GM19438 (cell line): ENCODE measurements around the gene SGCE.

ENCODE experiments used
- ATAC-seq: cut with Tn5 transposase; IDR thresholded peaks from one replicate; pipeline ENCODE4 v1.9.1; 2021; ENCODE audit warnings: low read depth; ENCODE audit not compliant: unreplicated experiment

Gene SGCE

DNA sequence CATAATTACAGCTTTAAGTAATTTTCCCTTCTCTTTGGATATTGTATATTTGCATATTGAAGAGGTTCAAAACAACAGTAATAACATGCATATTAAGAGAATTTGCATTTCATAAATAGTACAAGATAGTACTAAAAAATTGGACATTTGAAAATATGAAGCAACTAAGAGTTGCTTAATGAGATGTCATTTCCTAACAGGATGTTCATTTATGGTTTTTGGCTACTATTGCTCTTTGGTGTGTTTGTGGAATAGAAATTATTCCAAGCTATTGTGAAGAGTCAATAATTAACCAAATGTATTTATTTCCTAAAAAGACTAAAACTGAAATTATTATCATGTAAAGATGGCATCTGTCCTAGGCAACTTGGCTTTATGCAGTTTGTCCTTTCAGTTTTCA, 4.1 kb upstream of the SGCE start:
- ATAC-seq, result no peak

DNA sequence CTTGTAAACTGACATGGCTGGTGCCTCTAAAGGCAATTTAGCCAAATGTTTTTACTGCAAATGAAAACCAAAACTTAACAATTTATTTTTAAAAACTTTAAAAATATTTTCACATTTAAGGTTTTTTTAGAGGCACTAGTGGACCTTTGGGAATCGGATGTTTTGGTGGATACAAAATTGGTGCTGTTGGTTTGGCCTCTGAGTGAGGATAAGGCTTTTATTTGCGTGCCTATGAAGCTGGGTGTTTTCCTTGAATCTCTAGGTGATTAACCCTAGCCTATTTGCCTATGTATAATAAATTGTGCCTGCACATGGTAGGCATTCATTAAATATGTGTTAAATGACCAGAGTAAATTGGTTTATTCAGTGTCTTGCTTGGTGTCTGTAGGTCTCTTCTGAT, 2.9 kb upstream of the SGCE start:
- no peak for ATAC-seq

DNA sequence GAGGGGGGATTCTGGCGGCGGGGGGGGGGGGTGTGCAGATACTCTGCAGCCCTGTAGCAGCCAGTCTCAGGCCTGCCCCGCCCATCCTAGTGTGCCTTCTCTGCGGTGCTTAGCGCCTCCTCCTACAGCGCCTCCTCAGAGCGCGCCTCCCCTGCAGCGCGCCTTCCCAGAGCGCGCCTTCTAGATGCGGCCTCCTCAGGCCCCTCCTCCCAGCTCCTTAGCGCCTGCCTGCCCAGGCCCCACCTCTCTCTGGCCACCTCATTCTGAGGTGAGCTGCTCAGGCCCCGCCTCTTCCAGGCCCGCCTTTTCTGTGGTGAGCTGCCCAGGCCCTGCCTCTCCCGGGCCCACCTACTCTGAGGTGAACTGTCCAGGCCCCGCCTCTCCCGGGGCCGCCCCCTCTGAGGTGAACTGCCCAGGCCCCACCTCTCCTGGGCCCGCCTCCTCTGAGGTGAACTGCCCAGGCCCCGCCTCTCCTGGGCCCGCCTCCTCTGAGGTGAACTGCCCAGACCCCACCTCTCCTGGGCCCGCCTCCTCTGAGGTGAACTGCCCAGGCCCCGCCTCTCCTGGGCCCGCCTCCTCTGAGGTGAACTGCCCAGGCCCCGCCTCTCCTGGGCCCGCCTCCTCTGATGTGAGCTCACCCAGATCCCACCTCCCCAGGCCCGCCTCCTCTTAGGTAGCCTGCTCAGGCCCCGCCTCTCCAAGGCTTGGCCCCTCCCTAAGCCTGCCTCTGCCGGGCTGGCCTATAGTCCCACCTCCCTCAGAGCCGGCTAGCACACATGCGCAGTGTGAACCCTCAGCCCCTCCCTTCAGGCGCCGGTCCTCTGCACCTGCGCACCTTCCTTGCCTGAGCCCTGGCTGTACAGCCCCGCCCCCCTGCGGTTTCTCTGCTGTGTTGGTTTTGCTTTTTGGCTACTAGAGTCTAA, 2.1 kb upstream of the SGCE start:
- peak; percentile 76 for ATAC-seq

DNA sequence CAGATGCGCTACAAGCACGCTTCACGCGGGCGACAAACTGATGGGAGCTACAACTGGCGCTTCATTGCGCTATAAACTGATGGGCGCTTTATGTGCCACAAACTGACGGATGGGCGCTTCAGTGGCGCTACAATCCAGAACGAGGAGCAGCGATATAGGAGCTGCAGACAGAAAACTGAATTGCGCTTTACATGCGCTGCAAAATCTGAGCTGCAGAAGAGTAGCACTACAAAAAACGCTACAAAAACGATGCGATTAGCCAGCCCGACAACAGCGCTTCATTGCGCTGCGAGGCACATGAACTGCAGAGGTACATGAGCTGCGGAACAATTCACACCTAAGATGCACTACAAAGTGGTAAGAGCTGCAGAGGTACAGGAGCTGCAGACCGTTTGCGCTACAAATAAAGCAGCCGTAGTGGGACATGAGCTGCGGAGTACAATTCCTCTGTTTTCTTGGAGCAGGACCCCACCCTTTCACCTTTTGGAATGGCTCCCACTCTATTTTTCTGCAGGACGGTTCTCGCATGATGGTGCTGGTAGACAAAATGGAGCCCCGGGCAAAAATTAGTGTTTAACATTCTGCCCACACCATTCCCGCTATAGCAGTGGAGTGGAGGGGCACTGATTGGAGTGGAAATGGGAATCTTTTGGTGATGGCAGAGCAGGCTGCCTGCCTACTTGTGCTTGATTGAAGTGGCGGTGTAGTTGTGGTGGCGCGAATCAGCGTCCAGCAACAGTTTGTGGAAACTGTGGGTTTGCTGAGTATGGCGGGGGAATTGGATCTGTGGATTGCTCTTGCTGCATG, 1.2 kb upstream of the SGCE start:
- no peak for ATAC-seq

DNA sequence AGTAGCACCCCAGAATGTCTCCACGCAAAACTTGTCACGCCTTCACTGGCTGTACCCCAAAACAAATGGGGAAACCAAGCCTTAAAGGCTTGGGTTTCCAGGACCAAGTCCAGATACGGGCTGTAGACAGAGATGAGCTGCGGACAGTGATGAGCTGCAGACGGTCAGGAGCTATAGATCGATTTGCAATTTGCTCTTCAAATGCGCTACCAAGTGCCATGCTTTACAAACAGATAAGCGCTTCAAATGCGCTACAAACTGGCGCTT, 658 bp upstream of the SGCE start:
- no peak for ATAC-seq

DNA sequence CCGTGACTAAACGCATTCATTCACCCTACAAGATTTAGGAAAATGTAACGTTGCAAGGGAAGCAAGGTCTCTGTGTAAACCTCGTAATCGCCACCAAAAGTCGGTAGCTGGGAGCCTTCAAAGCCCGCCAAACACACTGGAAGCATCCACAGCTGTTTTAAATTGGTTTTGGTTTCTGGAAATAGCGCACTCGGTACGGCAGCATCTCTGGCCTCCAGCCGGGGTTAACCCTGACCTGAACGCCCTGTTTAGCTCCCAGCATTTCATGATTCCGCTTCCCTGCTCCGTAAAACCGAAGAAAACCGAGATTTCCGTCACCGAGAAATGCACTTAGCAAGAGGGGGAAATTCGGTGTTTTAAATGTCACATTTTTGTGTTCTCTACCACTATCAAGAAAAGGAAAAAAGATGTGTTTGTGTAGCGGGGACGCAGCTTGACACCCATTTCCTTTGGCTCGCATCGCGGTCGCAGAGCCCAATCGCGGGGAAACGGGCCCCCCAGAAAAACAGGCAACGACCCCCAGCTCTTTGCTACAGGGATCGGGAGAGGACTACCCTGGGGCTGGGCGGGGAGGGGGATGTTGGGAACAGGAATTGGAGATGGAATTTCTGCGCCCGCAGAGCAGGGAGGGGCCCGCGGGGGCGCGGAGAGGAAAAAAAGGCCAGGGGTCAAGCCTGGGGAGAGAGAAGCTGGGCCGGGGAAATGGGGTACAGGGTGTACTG, 646 bp downstream of the SGCE start:
- ATAC-seq, result no peak

DNA sequence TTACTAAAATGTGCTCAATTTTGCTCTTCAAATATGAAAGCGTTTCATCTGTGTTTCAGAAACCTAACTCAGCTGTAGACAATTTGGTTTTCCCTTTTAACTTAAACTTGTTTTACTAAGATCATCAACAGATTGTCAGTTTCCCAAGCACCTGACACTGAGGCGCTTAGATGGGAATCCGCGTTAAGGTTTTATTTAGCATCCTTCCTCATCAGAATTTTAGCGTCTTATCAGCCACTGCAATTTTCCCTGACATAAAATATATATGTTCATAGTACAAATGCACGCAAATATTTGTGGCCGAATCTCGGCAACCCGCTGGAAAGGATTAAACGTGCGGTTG, 1.2 kb downstream of the SGCE start:
- no peak for ATAC-seq

DNA sequence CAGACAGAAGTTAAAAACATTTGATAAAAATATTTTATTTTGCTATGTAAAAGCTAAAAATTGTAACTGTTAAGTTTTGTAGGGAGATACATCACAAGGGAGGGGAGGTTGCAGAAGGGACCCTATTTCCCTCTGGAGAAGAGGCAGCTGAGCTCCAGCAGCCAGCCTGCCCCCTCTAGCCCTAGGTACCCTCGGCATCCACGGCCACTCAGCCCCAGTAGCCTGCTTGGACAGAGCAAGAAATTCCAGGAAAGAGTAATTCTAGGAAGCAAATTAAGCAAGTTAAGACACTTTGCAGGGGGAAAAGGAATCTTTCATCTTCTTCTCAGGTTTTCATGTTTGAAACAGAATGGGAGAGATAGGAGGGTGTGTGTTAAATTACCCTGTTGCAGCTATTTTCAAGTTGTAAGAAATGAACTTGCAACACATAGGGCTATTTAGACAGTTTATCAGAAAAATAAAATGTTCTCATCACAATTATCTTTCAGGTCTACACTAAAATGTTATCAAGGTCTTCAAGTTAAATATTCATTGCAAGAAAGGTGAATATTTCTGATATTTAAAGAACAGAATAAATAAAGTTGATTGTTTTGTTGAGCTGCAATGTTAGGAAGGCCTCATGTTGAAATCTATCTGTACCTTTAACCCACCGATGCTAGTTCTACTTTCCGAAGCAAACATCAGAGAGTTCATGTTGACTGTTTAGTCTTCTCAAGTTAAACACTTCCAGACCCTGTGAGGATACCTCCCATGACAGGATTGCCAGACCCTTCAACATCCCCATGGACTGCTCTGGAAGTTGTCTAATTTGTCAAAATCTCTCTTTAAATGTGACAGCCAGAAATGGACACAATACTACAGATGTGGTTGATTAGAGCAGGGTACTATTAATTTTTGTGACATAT, 5.5 kb downstream of the SGCE start:
- no peak for ATAC-seq

DNA sequence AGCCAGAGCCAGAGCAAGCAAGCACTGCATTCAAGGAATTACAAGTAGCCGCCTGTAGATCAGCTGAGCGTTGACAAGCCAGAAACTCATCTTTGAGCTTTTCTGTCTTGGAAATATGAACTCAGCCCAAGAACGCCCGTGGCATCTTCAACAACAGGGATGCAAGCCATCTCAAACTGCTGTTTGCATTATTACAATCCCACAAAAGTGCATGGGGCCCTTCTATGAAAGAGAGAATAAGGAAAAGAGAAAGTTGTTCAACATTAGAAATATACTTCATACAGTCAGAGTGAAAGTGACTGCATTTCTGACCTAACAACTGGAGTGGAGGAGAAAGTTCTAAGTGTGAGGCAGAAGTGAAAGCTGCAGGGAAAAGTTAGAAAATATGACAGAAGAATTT, 6.5 kb downstream of the SGCE start:
- ATAC-seq, result no peak

DNA sequence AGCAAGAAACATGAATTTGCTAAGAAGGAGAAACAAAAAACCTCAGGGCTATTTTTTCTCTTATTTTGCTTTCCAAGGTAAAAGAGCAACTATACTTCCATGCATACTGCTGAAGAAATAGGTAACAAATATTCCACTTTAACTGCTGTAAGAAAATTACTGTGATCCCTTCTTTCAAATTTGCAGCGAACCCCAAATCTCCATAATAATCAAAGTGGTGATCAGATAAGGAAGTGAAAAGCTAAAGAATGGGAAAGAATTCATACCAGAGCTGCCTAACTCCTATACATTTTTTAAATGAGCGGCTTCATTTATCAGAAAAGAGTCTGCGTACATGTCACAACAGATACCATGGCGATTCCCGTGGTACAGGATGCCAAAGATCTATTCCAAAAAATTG, 7.2 kb downstream of the SGCE start:
- ATAC-seq, result no peak

DNA sequence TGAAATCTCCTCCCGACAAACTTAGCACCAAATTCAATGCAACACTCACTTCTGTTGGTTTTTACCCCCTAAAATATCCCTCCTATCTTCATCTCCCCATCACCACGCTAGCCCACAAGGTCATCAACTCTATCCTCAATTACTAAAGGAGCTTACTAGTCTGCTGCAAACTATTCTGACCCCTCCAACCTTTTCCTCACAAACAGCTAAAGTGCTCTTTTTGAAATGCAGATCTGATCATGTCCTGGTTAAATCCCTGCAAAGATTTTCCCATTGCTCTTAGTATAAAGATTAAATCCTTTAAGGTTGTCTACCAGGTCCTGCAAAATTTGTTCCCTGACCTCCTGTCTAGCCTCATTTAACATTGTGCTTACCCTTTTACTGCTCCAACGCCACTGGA, 8.6 kb downstream of the SGCE start:
- ATAC-seq, result no peak

DNA sequence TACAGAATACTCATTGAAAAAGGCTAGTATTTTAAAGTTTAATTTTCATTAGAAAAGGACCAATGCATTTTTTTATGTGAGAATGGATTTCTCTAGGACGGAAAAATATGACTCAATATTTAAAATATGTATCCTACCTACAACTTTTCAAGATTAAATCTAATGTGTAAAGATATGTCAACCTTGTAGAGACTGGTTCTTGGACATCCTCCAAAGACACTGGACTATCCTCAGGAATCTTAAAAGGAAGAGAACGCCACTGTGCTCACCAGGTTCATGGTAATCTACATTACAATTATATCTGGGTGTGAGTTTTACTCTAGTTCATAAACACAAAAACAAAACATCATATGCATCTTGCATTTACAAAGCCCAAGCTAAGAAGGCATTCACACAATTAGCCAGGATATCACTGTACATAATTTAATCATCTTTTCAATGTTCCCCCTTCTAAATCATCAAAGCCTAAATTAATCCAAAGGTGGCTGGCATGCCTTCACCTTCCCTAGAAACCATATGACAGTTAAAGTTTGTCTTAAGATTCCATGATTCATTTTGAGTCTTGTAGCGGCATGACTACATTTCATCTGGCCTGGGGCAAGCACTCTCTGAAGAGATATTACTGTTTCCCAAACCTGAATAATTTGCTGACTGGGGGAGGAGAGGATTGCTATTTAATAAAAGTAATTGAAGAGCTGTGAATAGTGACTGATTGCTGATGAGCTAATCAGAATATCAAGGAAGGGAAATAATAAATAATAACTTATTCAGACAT, 12.0 kb downstream of the SGCE start:
- no peak for ATAC-seq

DNA sequence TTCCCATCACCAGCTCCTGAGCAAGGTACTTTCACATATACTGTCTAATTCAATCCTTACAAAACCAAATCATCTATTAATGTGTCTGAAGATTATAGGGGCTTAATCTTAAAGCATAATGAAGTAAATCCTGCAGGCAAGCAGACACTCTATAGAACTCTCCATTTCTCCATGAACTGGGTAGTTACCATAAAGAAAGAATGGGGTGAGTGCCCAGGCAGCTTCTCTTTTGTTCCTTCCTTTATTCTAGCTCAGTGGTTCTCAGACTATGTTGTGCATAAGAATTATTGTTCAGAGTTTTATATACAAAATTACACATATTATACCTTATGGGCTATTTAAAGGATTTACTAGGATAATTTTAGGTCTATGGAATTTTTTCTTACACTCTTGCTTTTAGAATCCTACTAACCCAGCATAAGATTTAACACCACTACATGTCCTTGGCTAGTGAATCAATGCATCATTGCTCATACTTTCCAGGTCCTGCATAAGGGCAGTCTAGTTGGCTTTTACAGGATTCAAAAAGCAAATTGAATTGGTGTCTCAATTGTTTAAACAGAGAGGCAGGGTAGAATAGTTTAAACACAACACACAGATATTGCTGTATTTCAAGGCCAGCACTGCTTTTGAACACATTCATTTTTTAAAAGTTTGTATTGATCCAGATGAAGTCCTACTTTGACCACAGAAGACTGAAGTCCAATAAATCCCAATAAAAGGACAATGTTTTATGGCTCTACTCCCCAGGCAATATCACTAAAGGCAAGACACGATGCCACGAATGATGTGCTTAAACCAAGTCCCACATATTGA, 12.9 kb downstream of the SGCE start:
- no peak for ATAC-seq

DNA sequence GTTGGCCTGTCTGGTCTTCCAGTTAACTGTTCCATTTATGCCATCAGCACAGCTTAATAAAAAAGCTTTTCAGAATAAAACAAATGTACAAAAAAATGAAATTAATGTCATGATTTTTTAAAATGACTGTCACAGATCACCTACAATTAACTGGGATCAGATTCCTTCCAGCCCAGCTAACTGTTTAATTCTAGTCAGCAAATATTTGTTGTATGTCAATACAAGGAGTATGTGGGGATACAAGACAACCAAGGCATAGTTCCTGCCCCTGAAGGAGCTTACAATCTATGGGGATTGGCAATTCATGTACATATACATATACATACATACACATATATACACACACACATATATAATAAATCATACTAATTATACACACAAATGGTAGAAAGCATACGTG, 16.5 kb downstream of the SGCE start:
- no peak for ATAC-seq

DNA sequence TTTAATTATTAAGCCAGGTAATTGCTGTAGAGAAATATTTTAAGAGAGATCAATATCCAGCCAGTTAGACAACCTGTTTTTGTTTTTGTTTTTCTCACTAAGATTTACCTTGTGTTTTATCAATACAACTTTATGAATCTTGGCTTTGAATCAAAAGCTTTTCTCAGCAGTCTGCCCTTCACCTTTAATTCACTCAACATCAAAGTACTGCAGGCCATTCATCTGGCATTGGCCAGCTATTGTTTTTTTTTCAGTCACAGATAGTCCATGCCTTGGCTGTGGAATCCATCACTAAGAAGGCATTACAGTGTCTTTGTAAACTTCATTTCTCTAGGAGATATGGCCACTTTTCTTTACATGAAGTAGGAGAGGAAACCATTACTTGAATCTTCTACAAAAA, 20.2 kb downstream of the SGCE start:
- no peak for ATAC-seq

DNA sequence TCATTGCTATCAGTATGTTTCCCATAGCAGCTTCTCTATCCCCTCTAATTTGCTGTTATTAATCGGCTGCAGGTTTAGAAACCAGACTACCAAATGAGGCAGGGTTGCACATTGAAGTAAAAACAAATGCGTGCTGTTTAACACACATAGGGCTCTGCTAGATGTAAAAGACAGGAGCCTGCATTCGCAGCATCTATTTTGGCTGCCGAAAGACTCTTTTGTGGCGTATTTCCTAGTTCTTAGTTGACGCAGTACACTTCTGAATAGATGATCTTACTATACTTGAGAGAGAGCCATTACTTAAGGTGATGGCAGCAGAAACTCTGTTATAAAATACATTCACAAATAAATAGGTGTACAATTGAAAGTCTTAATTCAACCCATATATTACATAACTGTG, 21.4 kb downstream of the SGCE start:
- no peak for ATAC-seq

DNA sequence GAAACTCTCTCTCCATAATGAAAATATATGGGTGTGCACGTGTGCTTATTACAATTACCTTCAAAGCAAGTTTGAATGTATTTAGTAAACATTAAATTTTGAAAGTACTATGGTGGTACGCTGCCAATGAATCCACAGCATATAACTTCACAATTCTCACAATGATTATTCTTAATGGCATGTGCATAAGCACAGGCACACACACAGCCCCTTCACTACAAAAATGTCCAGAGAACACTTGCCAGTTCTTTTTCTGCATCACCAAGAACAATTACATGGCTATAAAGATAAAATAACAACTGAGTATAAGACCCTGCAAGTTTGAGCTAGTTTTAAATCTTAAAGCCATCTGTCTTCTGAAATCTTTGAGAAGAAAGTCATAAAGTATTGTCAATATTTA, 22.2 kb downstream of the SGCE start:
- no peak for ATAC-seq

DNA sequence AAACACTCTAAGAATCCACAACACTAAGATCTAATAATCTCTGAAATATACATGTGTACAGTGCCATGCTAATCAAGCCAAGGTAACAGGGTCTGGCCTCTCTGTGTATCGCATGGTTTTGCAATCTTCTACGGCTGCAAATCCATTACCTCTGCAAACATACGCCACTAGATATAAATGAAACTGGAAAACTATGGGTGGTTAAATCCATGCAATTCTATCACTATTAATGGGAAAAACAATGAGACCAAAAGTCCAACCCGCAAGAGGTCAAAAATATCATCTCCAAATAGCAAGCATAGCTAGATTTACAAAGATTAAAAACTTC, 23.0 kb downstream of the SGCE start:
- no peak for ATAC-seq

DNA sequence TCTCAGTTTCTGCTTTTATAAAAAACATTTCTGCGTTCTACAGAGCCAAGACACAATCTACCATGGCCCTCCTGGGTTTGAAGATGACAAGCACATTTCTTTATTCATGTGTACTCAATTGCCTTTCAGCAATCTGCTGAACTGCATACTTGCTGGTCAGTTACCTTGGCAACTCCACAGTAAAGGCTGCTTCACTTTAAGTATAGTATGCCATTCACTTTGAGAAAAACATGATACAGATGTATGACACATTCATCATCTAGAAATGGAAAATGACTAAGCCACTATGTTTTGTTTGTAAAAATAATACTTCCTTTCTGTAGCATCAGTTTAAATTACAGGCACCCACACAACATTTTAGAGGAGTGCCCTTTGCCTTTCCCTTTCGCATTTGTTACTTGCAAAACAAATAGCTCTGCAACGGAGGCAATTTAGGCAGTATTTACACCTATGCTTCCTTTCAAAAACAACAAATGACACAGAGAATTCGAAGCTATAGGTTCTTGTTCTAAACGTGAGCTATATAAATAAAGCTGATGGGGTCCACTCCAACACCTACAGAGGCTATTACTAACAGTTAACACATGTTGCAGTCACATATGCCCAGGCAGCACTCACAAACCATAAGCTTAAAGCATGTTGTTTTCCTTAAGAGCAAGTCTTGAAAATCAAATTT, 23.5 kb downstream of the SGCE start:
- no peak for ATAC-seq
